ENCODE measurements around the gene SIM2.
A peak's percentile ranks its signal among the peaks of the same experiment; 100 is the strongest.

SIM2 gene

DNA sequence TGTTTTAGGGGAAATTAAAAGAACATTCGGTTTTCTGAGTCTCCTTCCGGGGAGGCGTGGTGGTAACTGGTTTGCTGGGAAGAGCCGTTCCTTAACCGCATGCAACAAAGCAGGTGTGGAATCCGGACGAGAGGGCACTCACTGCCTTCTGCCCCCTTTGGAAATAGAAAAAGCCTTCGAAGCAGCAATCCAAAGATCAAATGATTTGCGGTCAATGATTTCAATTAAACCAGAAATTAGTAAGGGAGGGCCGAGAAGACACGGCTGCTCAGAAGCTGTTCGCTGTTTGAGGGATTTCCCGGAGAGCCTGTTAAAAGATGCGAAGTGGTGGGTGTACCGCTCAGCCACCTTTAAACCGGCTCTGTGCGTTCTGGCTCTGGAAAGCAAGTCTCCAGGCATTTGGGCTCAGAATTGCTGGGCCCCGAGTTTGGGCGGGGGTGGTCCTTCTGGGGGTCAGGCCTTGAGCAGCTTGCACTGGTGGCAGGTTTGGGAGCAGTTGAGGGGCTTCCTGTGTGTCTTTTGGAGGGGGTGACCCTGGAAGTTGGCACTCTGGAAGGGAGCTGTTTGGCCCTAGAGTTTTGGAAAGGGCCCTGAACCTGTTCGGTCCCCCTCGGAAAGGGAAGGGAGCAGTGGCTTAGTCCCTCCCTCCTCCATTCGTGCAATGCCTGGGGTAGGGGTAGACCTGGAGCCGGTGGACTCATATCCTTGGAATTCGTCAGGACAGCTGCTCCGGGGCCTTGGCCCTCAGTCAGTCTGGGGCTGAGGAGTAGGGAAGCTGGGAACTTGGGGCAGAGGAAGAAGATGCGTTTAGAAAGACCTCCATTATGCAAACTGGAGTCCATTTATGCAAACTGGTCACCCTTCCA is 3.1 kb downstream of the SIM2 start:
- no peak for DNase-seq

DNA sequence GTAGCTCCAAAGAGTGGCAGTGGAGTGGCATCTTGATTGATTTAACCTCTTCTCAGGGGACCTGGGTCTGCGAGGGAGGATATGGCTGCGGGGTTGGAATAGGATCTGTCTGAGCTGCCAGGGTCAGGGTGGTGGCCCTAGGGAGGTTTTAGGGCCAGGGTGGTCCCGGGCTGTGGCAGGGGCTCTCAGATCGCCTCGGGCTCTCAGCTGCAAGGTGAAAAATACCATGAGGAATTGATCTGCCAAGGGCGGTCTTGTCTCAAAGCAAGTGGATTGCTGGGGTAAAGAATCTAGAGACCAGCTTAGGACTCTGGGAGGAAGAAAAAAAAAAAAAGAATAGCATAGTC is 3.7 kb downstream of the SIM2 start:
- DNase-seq = no peak

DNA sequence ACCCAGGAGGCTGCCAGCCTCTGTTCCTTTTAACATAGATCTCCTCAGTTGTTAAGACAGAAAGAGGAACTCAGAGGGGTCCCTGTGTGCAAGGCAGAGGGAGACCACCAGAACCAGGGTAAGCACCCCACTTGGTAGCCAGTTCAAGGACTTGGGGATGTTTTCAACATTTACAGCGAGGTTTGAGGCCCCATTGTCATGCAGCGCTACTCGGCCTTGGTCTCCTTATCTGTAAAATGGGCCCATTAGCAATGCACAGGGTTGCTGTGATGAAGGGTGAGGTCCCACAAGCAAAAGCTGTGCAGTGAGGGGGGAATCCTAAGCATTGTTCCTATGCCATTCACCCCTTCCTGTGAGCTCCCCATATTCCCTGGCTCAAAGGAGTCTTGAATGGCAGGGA is 4.2 kb downstream of the SIM2 start:
- DNase-seq = no peak

DNA sequence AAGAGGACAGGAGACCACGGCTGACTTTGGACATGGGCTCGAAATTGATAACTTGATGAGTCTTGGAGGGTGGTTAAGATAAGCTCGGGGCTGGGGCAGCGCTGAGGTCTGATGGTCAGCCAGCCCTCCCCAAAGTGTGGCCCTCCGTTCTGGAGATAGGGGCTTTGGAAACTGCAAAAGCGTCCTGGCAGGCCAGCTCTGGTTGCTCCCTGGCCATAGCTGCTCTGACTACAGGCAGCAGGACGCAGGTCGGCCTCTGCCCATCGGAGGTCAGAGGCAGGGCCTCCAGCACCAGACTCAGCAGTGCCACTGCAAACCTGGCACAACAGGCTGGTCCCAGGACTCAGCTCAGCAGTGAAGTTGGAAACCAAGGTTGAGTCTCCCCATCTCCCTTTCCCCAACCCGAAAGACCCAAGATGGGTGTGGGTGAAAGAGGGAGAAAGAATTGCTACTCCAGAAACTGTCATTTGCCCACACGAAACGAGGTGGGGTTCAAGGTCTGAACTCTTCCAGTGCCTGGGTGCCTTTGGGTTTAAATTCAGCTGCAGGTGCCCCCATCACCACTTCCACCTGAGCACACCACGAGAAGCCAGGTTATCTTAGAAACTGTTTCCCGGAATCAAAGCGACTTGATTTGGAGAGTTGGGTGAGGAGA is 4.8 kb downstream of the SIM2 start:
- no peak for DNase-seq

DNA sequence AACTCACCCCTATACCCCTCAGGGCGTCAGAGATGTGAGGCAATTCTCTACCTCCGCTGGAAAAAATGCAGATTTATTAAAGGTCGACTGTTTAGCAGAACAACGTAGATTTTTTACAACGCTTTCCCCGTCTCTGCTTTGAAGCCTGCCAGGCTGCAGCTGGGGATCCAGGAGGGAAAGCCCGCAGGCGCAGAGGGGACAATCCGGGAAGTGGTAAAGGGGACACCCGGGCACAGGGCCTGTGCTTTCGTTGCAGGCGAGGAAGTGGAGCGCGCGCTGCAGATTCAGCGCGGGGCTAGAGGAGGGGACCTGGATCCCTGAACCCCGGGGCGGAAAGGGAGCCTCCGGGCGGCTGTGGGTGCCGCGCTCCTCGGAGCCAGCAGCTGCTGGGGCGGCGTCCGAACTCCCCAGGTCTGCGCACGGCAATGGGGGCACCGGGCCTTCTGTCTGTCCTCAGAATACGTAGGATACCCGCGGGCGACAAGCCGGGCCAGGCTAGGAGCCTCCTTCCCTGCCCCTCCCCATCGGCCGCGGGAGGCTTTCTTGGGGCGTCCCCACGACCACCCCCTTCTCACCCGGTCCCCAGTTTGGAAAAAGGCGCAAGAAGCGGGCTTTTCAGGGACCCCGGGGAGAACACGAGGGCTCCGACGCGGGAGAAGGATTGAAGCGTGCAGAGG is 5.5 kb downstream of the SIM2 start:
- DNase-seq = no peak

DNA sequence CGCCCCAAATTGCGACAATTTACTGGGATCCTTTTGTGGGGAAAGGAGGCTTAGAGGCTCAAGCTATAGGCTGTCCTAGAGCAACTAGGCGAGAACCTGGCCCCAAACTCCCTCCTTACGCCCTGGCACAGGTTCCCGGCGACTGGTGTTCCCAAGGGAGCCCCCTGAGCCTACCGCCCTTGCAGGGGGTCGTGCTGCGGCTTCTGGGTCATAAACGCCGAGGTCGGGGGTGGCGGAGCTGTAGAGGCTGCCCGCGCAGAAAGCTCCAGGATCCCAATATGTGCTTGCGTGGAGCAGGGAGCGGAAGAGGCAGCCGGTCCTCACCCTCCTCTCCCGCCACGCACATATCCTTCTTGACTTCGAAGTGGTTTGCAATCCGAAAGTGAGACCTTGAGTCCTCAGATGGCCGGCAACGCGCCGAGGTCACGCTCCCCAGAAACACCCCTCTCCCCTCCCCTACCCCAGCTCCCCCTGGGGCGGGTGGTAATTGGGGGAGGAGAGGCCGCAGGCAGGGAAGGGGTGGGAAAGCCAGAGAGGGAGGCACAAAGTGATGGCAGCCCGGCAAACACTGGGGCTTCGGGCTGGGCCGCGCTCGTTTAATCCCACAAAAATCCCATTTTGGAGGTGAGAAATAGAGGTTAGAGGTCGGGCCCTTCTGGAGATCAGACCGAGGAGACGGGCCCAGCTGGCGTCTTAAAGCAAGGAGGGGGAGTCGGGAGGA is 6.2 kb downstream of the SIM2 start:
- no peak for DNase-seq

DNA sequence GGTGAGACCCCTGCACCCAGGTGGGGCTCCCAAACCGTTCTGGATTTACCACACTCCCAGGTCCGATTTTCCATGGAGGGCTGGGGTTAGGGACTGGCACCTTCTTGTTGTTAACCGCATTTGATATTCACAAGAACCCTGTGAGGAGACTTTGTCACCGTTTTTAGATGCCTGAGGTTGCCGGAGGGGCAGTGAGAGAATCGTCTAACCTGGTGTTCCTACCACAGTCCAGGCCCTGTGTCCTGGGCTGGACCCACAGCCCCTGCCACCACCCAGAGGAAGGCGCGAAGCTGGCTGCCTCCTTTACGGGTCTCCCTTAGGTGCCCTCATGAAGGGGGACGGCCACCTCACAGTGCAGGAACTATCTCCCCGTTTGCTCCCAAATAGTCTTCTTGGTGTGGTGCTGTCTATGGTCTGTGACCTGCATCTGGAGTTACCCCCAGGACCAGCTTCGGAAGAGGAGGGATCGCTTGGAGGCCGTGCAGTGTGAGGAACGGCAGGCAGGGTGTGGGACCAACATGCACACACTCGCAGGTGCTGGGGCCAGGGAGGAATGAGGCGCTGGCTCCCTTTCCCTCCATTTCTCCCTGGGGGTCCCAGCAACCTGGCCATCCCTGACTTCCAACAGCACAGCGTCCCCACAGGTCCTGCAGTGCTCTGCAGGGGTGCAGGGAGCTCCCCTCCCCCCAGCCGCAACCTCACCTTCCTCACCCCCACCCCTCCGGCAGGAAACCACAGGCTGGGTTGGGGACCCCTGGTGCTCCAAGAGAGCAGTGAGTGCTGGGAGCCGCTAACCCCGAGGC is 7.0 kb downstream of the SIM2 start:
- DNase-seq = no peak

DNA sequence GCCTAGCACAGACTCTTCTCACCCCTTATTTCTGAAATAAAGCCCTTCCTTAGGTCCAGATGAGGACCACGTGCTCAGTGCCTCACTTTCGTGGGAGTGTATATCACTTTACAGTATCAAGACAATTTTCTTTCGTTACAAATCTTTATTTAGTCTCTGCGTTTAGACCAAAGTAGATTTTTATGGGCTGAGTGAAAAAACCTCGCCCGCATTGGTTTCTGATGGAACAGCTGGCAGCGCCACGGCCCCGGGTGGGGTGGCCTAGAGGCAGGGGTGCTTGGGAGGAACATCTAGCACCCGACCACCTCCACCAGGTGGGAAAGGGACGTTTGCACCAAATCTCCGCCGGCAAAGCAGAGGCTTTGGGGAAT is 7.6 kb downstream of the SIM2 start:
- DNase-seq = no peak

DNA sequence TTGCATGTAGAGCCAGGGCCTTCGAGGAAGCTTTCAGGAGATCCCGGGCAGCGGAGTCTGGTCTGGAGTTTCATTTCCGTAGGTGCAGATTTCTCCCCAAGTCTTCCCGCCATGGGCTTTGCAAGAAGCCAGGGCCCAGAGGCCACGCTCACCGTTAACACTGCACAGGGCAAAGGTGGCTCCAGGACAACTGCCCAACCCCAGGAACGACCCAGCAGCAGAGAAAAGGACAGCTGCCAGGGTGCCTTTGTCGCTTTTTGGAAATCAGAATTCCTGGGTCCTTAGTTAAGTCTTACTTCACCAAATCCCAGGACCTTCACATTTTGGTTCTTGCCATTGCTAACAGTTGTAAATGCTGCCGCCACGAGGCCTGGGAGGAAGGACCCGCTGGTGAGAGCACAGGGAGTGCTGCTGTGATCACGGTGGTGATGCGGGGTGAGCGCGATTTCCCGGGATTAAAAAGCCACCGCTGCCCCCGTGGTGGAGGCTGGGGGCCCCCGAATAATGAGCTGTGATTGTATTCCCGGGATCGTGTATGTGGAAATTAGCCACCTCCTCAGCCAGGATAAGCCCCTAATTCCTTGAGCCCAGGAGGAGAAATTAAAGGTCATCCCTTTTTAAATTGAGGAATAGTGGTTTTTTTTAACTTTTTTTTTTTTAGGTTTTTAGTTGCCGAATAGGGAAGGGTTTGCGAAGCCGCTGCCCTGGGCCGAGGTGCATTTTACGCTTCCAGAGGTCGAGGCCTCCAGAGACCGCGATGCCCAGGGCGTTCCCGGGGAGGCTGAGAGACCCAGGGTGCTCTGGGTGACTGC is 8.2 kb downstream of the SIM2 start:
- no peak for DNase-seq

DNA sequence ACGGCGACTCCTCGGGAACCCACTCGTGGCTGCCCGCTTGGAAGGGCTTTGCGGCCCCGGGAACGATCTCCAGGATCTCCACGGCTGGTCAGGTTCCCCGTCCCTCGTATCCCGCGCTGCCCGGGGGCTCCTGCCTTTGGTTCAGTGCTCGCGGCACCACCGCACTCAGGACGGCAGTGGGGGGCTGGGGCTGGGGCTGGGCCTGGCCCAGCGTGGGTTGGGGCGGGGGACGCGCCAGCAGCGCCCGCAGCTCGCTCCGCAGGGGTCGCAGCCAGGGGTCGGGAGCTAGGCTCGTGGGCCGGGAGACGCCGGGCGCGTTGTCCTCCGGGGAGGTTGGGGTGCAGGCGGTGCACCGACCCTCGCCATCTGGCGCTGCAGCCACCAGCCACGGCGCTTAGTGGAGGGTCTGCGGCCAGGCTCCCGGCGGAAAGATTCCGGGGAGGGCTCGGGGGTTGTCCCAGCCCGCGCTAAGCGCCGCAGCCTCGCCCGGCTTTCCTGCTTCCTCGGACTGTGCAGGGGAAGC is 8.9 kb downstream of the SIM2 start:
- DNase-seq = no peak

DNA sequence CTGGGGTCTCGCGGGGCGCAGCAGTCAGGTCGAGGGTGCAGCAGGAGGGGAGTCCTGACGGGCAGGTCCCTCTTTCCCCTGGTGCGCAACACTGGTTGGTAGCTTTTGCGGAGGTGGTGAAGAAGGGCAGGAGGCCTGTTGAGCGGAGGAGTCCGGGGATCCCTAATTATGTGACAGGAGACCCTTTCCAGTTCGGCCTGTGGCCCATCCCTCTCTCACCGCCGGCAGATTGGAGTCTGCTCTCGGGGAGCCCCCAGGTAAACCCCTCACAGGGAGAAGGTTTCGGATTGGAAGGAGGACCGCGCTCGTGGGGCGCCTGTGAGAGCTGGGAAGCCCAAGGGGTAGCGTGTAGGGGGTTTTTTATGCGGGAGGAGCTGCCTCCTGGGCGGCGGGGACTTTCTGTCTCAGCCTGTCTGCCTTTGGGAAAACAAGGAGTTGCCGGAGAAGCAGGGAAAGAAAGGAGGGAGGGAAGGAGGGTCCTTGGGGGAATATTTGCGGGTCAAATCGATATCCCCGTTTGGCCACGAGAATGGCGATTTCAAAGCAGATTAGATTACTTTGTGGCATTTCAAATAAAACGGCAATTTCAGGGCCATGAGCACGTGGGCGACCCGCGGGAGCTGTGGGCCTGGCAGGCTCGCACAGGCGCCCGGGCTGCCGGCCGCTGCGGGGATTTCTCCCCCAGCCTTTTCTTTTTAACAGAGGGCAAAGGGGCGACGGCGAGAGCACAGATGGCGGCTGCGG is 9.5 kb downstream of the SIM2 start:
- no peak for DNase-seq

DNA sequence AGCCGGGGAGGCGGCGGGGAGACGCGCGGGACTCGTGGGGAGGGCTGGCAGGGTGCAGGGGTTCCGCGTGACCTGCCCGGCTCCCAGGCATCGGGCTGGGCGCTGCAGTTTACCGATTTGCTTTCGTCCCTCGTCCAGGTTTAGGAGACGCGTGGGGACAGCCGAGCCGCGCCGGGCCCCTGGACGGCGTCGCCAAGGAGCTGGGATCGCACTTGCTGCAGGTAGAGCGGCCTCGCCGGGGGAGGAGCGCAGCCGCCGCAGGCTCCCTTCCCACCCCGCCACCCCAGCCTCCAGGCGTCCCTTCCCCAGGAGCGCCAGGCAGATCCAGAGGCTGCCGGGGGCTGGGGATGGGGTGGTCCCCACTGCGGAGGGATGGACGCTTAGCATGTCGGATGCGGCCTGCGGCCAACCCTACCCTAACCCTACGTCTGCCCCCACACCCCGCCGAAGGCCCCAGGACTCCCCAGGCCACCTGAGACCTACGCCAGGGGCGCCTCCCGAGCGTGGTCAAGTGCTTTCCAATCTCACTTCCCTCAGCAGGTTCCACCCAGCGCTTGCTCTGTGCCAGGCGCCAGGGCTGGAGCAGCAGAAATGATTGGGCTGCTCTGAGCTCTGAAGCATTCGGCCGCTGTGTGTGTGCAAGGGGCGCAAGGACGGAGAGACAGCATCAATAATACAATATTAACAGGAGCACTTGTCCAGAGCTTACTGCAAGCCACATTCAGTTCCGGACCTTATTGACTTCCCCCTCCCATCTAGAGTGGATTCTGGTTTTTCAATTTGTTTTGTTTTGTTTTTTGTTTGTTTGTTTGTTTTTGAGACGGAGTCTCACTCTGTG is 10.3 kb downstream of the SIM2 start:
- DNase-seq = no peak

DNA sequence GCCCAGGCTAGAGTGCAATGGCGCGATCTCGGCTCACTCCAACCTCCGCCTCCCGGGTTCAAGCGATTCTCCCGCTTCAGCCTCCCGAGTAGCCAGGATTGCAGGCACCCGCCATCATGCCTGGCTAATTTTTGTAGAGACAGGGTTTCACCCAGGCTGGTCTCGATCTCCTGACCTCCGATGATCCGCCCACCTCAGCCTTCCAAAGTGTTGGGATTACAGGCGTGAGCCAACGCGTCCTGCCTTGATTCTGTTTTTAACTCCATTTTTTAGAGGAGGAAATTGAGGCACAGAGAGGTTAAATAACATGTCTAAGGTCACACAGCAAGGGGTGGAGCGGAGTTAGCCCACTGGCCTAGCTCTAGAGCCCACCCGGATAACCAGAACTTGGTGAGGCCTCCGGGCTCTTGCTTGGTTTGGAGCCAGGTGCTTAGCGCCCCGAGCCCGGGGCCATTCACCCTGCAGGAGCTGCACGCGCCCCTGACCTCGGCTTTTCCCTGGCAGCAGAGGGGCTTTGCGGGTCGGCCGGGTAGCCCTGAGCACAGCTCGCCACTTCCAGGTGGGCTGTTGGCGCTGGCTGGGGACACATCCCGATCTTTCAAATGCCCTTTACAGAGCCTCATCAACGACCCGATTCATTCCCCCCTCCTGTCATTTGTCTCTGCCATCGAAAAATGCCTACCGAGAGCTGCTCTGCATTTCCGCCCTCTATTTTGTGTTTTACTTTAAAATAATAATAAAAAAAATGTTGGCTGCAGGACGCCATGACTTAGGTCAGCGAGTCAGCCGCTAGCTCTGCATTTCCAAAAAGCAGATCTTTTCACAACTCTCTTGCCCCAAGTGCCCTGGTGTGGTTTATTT is 11.2 kb downstream of the SIM2 start:
- no peak for DNase-seq

DNA sequence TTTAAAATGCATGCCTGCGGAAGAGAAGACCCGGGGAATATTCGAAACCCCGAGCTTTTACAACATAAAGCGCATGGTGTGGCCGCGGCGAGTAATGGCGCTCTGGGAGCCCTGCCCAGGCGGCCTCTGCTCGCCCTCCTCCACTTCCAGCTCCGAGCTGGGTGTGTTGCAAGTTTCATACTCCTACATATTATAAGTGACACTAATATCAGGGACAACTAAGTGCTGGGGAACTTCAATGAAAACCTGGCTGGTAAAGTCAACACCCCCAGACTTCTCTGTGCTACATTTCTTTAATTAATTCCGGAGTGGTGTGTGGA is 11.8 kb downstream of the SIM2 start:
- peak; percentile 48 for DNase-seq

DNA sequence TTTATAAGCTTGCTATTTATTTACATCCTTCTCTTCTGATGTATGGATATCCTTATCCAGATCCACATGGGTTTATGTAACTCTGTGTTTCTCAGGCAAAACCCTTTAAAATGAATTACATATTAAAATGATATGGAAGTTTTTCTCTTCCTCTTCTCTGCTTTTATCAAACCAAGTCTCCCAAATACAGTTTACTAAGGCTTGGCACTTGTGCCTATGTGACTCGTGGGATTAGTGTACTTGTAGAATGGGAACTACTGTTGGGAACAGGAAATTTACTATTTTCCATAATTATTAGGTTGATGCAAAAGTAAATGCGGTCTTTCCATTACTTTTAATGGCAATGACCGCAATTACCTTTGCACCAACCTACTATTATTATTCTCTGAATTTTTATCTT is 14.8 kb downstream of the SIM2 start:
- DNase-seq = no peak

DNA sequence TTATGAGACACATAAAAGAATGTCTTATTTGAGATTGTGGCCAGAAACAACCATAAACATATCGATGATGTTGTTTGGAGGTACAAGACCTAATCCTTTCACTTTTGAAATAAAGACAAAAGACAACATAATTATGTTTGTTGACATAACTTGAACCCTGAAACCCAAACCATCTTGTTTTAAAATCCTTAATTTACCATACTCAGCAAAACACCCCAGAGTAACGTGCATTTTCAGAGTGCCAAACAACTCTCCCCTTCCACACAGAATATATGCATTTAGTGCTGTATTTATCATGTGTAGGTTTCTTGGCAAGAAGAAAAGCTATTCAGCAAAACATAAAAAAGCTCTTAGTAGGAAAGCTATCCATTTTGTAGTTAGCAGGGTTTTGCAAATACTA is 17.5 kb downstream of the SIM2 start:
- DNase-seq = no peak

DNA sequence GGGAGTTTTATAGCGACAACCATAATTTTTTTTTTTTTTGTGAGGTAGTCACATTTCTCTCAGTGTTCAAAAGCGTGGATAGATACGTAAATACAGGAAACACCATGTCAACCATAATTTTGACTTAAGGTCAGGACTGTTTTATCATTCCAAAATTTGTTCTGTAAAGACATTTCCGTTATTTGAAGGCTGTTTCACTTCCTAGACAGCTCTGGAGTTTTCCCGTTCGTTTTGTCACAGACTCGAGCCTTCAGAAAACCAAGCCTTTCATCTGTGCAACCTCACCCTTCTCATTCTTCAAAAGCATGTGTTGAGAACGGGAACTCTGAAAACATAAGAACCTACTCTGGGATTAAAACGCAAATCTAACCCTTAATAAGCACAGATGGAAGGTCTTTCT is 17.9 kb downstream of the SIM2 start:
- DNase-seq = no peak

DNA sequence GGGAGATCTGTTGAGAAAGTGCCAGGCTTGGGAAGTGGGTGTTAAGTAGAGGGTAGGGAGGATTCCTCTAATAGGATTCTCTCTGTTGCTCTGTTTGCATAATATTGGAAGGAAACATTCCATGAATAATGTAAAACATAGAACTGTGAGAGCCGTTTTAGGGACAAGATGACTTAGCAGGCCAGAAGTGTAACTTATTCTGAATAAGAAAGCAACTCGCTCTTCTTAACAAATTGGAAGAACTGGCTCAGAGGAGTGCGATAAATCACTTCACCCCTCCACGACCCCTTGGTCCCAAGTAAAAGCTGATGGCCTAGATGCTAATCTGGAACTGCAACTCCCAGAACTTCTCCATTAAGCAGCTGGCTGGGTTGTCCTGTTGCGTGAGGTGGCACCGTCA is 19.1 kb downstream of the SIM2 start:
- no peak for DNase-seq

DNA sequence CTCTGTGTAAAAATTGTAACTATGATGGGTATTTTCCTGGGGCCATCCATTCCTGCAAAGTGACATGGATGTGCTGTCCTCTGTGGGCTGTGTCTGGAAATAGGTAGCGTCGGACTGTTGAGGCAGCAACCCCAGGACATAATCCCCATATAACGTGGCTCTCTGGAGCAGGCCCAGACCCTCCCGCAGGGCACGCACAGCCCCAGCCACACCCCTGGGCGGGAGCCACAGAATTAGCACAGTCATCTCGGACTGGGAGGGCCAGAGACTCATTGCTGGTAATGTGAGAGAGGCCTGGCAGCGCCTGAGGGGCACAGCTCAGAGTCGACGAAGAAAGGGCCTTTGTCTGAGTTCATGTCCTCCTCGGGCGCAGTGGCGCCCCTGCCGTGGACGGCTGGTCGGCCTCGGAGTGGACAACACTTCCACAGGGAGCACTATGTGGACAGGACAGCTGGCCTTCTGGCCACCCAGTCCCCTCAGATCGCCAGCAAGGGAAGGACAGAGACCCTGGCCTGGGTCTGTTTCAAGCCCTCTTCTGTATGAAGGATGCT is 20.1 kb downstream of the SIM2 start:
- DNase-seq = no peak
